HEK293T (cell line): ENCODE results near the gene PRKG1.

Experiments used
- CTCF ChIA-PET: fragments of 350-600 bp; formaldehyde crosslinking; extraction: SDS; loops from one replicate; lab custom pipeline; 2021; ENCODE audit warnings: antibody characterized with exemption, inconsistent platforms; lab: Yijun Ruan, JAX
- POLR2A ChIA-PET: fragments of 350-600 bp; formaldehyde crosslinking; extraction: SDS; loops from one replicate; lab custom pipeline; 2020; ENCODE audit warnings: antibody characterized with exemption, inconsistent platforms; lab: Yijun Ruan, JAX
- DNase-seq: peaks from one replicate; pipeline ENCODE4 v3.0.0; 2012; ENCODE audit warnings: mixed read lengths; ENCODE audit errors: extremely low spot score
- ARNT ChIP-seq: fragments of 450-650 bp; IDR thresholded peaks from 2 replicates; pipeline ENCODE4 v1.6.1; 2017; ENCODE audit warnings: mild to moderate bottlenecking
- BHLHE40 ChIP-seq: fragments of 450-650 bp; IDR thresholded peaks from 2 replicates; pipeline ENCODE4 v1.6.1; 2016; ENCODE audit warnings: mild to moderate bottlenecking, moderate library complexity, borderline replicate concordance
- CTBP1 ChIP-seq: fragments of 450-650 bp; IDR thresholded peaks from 2 replicates; pipeline ENCODE4 v1.6.1; 2016; ENCODE audit warnings: borderline replicate concordance
- ELF4 ChIP-seq: fragments of 450-650 bp; IDR thresholded peaks from 2 replicates; pipeline ENCODE4 v1.6.1; 2017; ENCODE audit warnings: antibody characterized with exemption
- FOXA1 ChIP-seq: fragments of 450-650 bp; IDR thresholded peaks from 2 replicates; pipeline ENCODE4 v1.6.1; 2016; ENCODE audit warnings: mild to moderate bottlenecking
- FOXK2 ChIP-seq: fragments of 450-650 bp; IDR thresholded peaks from 2 replicates; pipeline ENCODE4 v1.6.1; 2016; ENCODE audit warnings: mild to moderate bottlenecking
- FOXM1 ChIP-seq: fragments of 450-650 bp; IDR thresholded peaks from 2 replicates; pipeline ENCODE4 v1.6.1; 2017; ENCODE audit warnings: mild to moderate bottlenecking, borderline replicate concordance
- HDGF ChIP-seq: fragments of 450-650 bp; IDR thresholded peaks from 2 replicates; pipeline ENCODE4 v1.6.1; 2017; ENCODE audit warnings: antibody characterized with exemption, borderline replicate concordance
- L3MBTL2 ChIP-seq: fragments of 450-650 bp; conservative IDR thresholded peaks from 2 replicates; pipeline ENCODE4 v1.6.1; 2016; ENCODE audit warnings: mild to moderate bottlenecking
- LEF1 ChIP-seq: fragments of 450-650 bp; IDR thresholded peaks from 2 replicates; pipeline ENCODE4 v1.6.1; 2017; ENCODE audit warnings: mild to moderate bottlenecking, borderline replicate concordance
- NFRKB ChIP-seq: fragments of 450-650 bp; IDR thresholded peaks from 2 replicates; pipeline ENCODE4 v1.6.1; 2016; ENCODE audit warnings: mild to moderate bottlenecking, moderate library complexity
- PKNOX1 ChIP-seq: fragments of 450-650 bp; IDR thresholded peaks from 2 replicates; pipeline ENCODE4 v1.6.1; 2016
- SP1 ChIP-seq: fragments of 450-650 bp; IDR thresholded peaks from 2 replicates; pipeline ENCODE4 v1.6.1; 2017
- SUZ12 ChIP-seq: fragments of 450-650 bp; IDR thresholded peaks from 2 replicates; pipeline ENCODE4 v1.6.1; 2016; ENCODE audit warnings: mild to moderate bottlenecking
- TARDBP ChIP-seq: fragments of 450-650 bp; IDR thresholded peaks from 2 replicates; pipeline ENCODE4 v1.6.1; 2016
- ZNF384 ChIP-seq: fragments of 450-650 bp; IDR thresholded peaks from 2 replicates; pipeline ENCODE4 v1.6.1; 2016

The PRKG1 gene

GRCh38 chr10:52053497-52053896 lies 979.2 kb downstream of the PRKG1 start:
- CTCF ChIA-PET = interaction anchor here (0.8 kb wide), 1 partner anchor 24 kb away, joined by 3 read pairs; no protein-coding TSS in a partner anchor
- no peak for DNase-seq
- TF ChIP-seq SP1 = no peak
- TF ChIP-seq PKNOX1 = peak; percentile 83
- POLR2A ChIA-PET = no interaction called here

DNA sequence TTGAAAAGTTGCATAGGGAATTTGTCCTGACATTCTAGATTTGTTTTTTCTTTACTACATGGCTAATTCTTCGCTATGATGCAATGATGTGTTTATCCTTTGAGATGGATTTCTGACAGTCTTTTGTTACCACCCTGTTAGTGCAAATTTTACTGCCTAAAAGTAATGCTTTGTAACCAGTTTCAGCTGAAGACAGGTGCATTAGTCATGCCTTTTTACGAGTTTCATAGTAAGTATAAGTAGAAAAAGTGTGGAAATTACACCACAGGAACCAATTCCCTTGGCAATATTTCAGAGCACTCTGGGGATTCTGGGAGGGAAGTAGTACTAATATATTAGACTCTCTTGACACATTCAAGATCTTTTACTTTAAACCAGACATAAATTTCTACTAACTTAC lies 982.0 kb downstream of the PRKG1 start:
- peak; percentile 94 for TF ChIP-seq PKNOX1
- no peak for TF ChIP-seq ELF4
- TF ChIP-seq CTBP1 = peak; percentile 98
- peak; percentile 82; the same call in 1 of the 2 replicates for TF ChIP-seq FOXM1
- no peak for TF ChIP-seq SP1
- peak; percentile 85 for TF ChIP-seq ZNF384
- TF ChIP-seq ARNT = peak; percentile 65; the same call in 1 of the 2 replicates
- no peak for TF ChIP-seq FOXK2
- TF ChIP-seq TARDBP = no peak
- no peak for TF ChIP-seq BHLHE40
- no peak for TF ChIP-seq HDGF
- TF ChIP-seq FOXA1 = no peak
- TF ChIP-seq NFRKB = no peak
- no peak for TF ChIP-seq L3MBTL2
- TF ChIP-seq LEF1 = peak; percentile 34; the same call in 1 of the 2 replicates
- no peak for TF ChIP-seq SUZ12
- POLR2A ChIA-PET = interaction anchor here (0.6 kb wide), 1 partner anchor 575 kb away, joined by 3 read pairs; no protein-coding TSS in a partner anchor
- DNase-seq = peak; percentile 36
- CTCF ChIA-PET = no interaction called here

DNA sequence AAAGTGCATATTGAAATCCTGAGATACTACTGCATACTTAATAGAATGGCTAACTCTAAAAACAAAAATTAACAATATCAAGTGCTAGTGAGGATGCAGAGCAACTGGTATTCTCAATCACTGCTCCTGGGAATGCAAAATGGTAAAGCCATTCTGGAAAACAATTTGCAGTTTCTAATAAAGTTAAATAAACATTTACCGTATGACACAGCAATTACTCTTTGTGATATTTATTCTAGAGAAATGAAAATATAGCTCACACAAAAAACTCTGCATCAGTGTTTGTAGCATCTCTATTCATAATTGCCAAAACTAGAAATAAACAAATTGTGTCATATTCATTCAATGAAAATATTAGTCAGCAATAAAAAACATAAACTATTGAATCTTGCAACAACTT lies 984.8 kb downstream of the PRKG1 start:
- CTCF ChIA-PET = no interaction called here
- TF ChIP-seq FOXM1 (no peak), ZNF384 (no peak), L3MBTL2 (no peak), CTBP1 (no peak), NFRKB (no peak), BHLHE40 (no peak), ELF4 (no peak), FOXK2 (no peak), LEF1 (no peak), HDGF (no peak), TARDBP (no peak), FOXA1 (no peak), SUZ12 (no peak), PKNOX1 (no peak), ARNT (no peak), SP1 (no peak)

GRCh38 chr10:52063159-52063558 lies 988.9 kb downstream of the PRKG1 start:
- POLR2A ChIA-PET = no interaction called here
- DNase-seq = no peak
- TF ChIP-seq L3MBTL2 = no peak
- no peak for TF ChIP-seq FOXK2
- TF ChIP-seq FOXA1 = no peak
- TF ChIP-seq LEF1 = no peak
- CTCF ChIA-PET = no interaction called here

More for the DNA sequence above, 984.8 kb downstream of the PRKG1 start:
- POLR2A ChIA-PET = no interaction called here
- DNase-seq = no peak

DNA sequence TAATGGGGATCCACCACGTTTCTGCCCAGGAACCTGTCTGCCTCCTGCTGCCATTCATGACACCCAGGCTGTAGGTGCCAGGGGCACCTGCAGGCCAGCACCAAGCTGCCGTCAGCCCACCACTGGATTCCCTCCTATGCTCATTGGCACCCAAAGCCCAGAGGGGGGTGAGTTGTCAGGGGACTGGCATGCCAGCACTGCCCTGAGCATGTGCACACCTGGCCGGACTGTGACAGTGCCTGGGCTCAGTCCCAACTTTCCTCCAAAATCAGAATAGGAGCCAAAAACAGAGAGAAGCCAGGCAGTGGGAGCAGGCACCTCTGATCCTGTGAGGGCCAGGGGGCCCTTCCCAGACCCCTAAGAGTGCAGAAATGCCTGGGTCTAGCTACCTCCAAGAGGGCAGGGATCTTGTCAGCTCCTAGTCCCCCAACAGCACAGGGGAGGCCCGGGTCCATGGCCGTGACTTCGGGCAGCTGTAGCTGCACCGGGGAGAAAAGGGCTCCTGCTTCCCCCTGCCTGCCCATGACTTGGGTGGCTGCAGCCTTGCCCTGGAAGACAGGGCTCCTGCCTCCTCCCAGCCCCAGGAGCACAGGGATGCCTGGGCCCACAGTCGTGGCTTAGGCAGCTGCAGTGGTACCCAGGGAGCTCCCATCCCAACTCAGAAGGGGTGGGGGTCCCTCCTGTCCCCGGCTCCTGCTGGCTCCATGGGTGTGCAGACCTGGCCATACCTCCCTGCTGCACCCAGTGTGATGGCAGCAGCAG lies 990.0 kb downstream of the PRKG1 start:
- CTCF ChIA-PET = no interaction called here
- TF ChIP-seq HDGF (no peak), FOXK2 (no peak), SUZ12 (no peak), TARDBP (no peak), ELF4 (no peak), SP1 (no peak), FOXA1 (no peak), ARNT (no peak), FOXM1 (no peak), PKNOX1 (no peak), NFRKB (no peak), CTBP1 (no peak), ZNF384 (no peak), L3MBTL2 (no peak)
- POLR2A ChIA-PET = no interaction called here
- DNase-seq = no peak

GRCh38 chr10:52066383-52066782 lies 992.1 kb downstream of the PRKG1 start:
- CTCF ChIA-PET = interaction anchor here (0.6 to 1.1 kb wide), 3 partner anchors 9 to 147 kb away, joined by 3 to 5 read pairs (median 4); no protein-coding TSS in a partner anchor
- DNase-seq = peak; percentile 43
- no peak for TF ChIP-seq ARNT
- TF ChIP-seq FOXA1 = no peak
- no peak for TF ChIP-seq HDGF
- no peak for TF ChIP-seq TARDBP
- no peak for TF ChIP-seq LEF1
- no peak for TF ChIP-seq NFRKB
- TF ChIP-seq FOXK2 = no peak
- TF ChIP-seq ZNF384 = no peak
- TF ChIP-seq SP1 = no peak
- POLR2A ChIA-PET = no interaction called here
